ENCODE data around the gene DSN1. TPM values are rescaled to one million over a fixed set of nuclear protein-coding genes. Genes with fewer than 3 reads are reported as not detected.
A peak's percentile ranks its signal among the peaks of the same experiment; 100 is the strongest.

The DSN1 gene
- total RNA-seq, 2 donors from 2014 or later: 3.1 to 6.3 TPM

DNA sequence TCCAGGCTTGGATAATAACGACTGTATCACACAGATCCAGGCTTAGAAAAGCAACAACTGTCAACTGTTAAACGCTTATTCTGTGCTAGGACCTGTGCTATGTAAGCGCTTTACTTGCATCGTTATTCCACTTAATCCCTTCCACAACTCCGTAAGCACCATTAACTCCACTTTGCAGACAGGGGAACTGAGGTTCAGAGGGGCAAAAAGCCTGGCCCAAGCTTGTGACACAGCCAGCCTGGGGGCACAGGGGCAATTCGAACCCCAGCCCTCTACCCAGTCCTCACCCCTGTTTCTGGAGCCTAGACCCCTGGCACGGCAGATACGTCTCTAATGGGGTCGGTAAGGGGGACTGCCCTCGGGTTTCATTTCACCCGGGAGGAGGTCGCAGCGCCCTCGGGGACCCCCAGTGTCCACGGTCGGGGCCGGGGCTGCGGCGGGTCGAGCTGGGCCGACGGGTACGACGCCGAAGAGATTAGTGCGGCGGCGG, 411 bp downstream of the DSN1 start:
- H3K27ac ChIP-seq: peak overlapping the region; percentile 95 to 99
- no peak for DNase-seq (ENCODE audit: low spot score)
- H3K27me3 ChIP-seq: no peaks in the 10 kb centered on the region
- no peaks in the 10 kb centered on the region for H3K9me3 ChIP-seq
- peaks cover 0 to 23% of the 10 kb centered on the region in 2 donors for H3K4me1 ChIP-seq
- TF ChIP-seq, protein P1, sequence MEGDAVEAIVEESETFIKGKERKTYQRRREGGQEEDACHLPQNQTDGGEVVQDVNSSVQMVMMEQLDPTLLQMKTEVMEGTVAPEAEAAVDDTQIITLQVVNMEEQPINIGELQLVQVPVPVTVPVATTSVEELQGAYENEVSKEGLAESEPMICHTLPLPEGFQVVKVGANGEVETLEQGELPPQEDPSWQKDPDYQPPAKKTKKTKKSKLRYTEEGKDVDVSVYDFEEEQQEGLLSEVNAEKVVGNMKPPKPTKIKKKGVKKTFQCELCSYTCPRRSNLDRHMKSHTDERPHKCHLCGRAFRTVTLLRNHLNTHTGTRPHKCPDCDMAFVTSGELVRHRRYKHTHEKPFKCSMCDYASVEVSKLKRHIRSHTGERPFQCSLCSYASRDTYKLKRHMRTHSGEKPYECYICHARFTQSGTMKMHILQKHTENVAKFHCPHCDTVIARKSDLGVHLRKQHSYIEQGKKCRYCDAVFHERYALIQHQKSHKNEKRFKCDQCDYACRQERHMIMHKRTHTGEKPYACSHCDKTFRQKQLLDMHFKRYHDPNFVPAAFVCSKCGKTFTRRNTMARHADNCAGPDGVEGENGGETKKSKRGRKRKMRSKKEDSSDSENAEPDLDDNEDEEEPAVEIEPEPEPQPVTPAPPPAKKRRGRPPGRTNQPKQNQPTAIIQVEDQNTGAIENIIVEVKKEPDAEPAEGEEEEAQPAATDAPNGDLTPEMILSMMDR (IDR thresholded peaks at IDR 0.05): no peak
- no peaks in the 10 kb centered on the region for H3K36me3 ChIP-seq
- H3K4me3 ChIP-seq: peak overlapping the region; percentile 62 to 73

DNA sequence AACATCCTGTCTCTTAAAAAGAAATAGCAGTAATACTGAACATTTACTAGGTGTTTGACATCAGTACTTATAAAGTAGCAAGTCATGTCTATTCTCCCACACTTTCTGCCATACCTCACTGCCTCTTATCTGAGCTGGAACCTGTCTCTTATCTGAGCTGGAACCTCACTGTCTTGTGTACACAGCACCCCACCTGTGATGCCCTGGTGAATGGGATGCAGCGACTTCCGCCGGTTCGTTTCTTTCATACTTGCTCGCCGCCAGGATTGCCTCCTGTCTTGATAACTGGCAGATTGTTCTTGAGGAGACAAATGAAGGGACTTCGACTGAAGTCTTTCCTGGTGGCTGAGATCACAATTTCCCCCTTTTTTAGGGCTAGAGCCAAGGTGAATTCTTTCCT, 2.9 kb downstream of the DSN1 start:
- no peak overlapping the region for H3K4me3 ChIP-seq
- DNase-seq (ENCODE audit: low spot score): no peak
- no peaks in the 10 kb centered on the region for H3K36me3 ChIP-seq
- TF ChIP-seq, protein P1 (IDR thresholded peaks at IDR 0.05): no peak
- no peak overlapping the region for H3K27ac ChIP-seq
- H3K4me1 ChIP-seq: peaks cover 0 to 23% of the 10 kb centered on the region in 2 donors
- H3K27me3 ChIP-seq: no peaks in the 10 kb centered on the region
- H3K9me3 ChIP-seq: no peaks in the 10 kb centered on the region

DNA sequence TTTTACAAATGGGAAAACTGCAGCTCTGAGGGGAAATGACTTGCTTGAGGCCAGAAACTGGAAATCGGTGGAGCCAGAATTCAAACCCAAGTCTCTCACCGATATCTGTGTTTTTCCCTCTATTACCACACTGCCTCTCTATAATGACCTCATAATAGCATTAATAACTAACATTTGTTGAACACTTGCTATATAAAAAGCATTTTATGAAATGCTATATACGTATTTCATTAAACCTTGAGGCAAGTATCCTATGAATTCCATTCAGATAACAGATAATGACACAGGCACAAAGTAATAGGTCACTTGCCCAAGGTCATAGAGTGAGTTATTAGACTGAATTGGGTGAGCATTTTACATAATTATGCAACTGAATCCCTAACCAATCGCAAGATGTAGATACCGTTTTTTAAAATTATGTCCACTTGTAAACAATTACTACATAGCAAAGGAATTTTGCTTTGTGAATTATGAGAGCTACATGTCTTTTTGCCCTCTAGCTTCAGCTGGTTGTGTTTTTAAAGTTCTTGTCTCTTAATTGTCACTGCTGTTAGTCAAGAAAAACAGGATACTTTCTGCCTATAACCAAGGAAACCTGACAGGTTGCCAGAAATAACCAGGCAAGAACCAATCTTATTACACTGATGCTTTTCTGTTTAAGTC, 4.7 kb downstream of the DSN1 start:
- no peak for DNase-seq (ENCODE audit: low spot score)
- H3K27ac ChIP-seq: peak overlapping the region in 1 of 2 donors; percentile 14
- peaks cover 0 to 10% of the 10 kb centered on the region in 2 donors for H3K4me1 ChIP-seq
- TF ChIP-seq, protein P1 (IDR thresholded peaks at IDR 0.05): no peak
- H3K27me3 ChIP-seq: no peaks in the 10 kb centered on the region
- H3K9me3 ChIP-seq: no peaks in the 10 kb centered on the region
- no peak overlapping the region for H3K4me3 ChIP-seq
- H3K36me3 ChIP-seq: no peaks in the 10 kb centered on the region

DNA sequence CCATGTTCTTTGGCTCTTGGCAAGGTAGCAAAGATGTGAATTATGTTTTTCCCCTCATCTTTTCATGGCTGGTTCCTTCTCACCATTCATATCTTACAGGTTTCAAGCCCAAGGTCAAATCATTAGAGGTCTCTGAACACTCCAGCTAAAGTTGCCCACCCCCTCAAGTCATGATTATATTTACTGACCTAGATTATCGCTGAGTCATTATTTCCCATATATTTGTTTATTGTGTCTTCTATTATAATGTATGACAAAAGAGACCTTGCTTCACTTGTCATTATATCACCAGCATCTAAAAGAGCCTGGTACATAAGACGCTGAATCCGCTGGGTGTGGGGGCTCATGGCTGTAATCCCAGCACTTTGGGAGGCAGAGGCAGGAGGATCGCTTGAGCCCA, 12.4 kb downstream of the DSN1 start:
- H3K9me3 ChIP-seq: no peaks in the 10 kb centered on the region
- no peak for DNase-seq (ENCODE audit: low spot score)
- TF ChIP-seq, protein P1 (IDR thresholded peaks at IDR 0.05): no peak
- H3K27ac ChIP-seq: no peak overlapping the region
- no peaks in the 10 kb centered on the region for H3K36me3 ChIP-seq
- H3K4me1 ChIP-seq: peaks cover 0 to 21% of the 10 kb centered on the region in 2 donors
- H3K4me3 ChIP-seq: no peak overlapping the region
- no peaks in the 10 kb centered on the region for H3K27me3 ChIP-seq

DNA sequence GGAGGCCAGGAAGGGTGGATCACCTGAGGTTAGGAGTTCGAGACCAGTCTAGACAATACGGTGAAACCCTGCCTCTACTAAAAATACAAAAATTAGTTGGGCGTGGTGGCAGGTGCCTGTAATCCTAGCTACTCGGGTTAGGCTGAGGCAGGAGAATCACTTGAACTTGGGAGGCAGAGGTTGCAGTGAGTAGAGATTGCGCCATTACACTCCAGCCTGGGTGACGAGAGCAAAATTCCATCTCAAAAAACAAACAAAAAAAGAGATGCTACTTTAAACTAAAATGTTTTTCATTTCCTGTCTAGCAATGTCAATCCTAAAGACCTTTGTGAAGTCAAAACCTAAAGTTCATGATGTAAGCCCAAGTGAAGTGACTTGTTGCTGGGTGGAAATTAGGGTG, 12.9 kb downstream of the DSN1 start:
- Histone ChIP-seq H3K9me3 (no peaks in the 10 kb centered on the region), H3K27ac (no peak overlapping the region), H3K4me3 (no peak overlapping the region), H3K36me3 (no peaks in the 10 kb centered on the region), H3K27me3 (no peaks in the 10 kb centered on the region), H3K4me1 (peaks cover 0 to 21% of the 10 kb centered on the region in 2 donors)
- no peak for DNase-seq (ENCODE audit: low spot score)
- TF ChIP-seq, protein P1 (IDR thresholded peaks at IDR 0.05): no peak

DNA sequence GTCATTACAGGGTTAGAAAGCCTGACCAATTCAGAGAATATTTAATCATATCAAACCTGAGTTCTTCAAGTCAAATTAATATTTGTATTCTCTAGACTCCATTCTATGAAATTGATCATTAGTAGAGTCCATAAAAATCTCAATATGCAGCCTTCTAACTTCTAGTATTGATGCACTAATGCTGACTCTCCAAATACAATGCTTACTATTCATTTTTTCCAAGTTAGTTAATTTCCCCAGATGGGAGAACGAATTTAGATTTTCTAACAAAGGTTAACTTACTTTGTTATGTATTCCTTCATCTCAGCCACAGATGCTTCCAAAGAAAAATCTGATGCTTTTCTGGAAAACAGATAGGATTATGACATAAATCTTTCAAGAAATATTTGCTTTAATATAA, 15.3 kb downstream of the DSN1 start:
- H3K27me3 ChIP-seq: no peaks in the 10 kb centered on the region
- H3K36me3 ChIP-seq: no peaks in the 10 kb centered on the region
- H3K4me3 ChIP-seq: no peak overlapping the region
- H3K27ac ChIP-seq: peak overlapping the region; percentile 17 to 53
- H3K9me3 ChIP-seq: no peaks in the 10 kb centered on the region
- DNase-seq (ENCODE audit: low spot score): no peak
- TF ChIP-seq, protein P1 (IDR thresholded peaks at IDR 0.05): no peak
- H3K4me1 ChIP-seq: peaks cover 0 to 24% of the 10 kb centered on the region in 2 donors

All from right atrium auricular region (tissue), 2 donors.